DOHH2 (cell line): ENCODE results near the gene DLEU7.

Experiments used
- CTCF ChIP-seq: fragments of 200-600 bp; sonication (generic); IDR thresholded peaks from one replicate; pipeline ENCODE4 v1.5.1; 2014; ENCODE audit warnings: antibody characterized with exemption, mild to moderate bottlenecking, low read depth, low read length; ENCODE audit not compliant: poor library complexity, severe bottlenecking
- EZH2phosphoT487 ChIP-seq: fragments of 200-600 bp; sonication (generic); IDR thresholded peaks from 2 replicates; pipeline ENCODE4 v1.6.1; 2017; ENCODE audit warnings: borderline replicate concordance, mild to moderate bottlenecking, antibody characterized with exemption, low read length, moderate library complexity, mixed read lengths

GRCh38 chr13:50797091-50797490, 46.4 kb downstream of the DLEU7 start:
- TF ChIP-seq CTCF (no peak), EZH2phosphoT487 (no peak)
